HL-60 (cell line): ENCODE measurements around the gene TMC1.

Experiments used
- DNase-seq, 2 experiments: peaks; one replicate each; pipeline ENCODE4 v3.0.0-alpha.2; 2010 to 2020; ENCODE audit warnings: low read depth in 1 of 2, low spot score in 1 of 2
- H3K27ac ChIP-seq: fragments of 250-450 bp; sonication (Bioruptor Pico); replicated peaks from 2 replicates; pipeline ENCODE4 v1.5.1; 2020; ENCODE audit warnings: mild to moderate bottlenecking, moderate library complexity
- H3K27me3 ChIP-seq: fragments of 250-450 bp; sonication (Bioruptor Pico); 2 replicates; pipeline ENCODE4 v1.5.1; 2021; ENCODE audit warnings: mild to moderate bottlenecking, moderate library complexity; ENCODE audit not compliant: insufficient read depth, poor library complexity, severe bottlenecking
- H3K4me3 ChIP-seq: replicated peaks from 2 replicates; pipeline ENCODE4 v1.5.1; 2011; ENCODE audit warnings: mild to moderate bottlenecking, control low read depth, low read length; ENCODE audit not compliant: insufficient read depth
- CTCF ChIP-seq: IDR thresholded peaks from one replicate; pipeline ENCODE4 v1.5.1; 2011; ENCODE audit warnings: low read length, control low read depth, inconsistent platforms; ENCODE audit not compliant: insufficient read depth
- GABPA ChIP-seq: IDR thresholded peaks from 2 replicates; pipeline ENCODE4 v1.6.1; 2012; ENCODE audit warnings: low read depth
- POLR2AphosphoS5 ChIP-seq: IDR thresholded peaks from 2 replicates; pipeline ENCODE4 v1.6.1; 2012; ENCODE audit warnings: low read depth
- REST ChIP-seq: IDR thresholded peaks from 2 replicates; pipeline ENCODE4 v1.6.1; 2012; ENCODE audit warnings: low read depth; ENCODE audit not compliant: insufficient replicate concordance
- SPI1 ChIP-seq: IDR thresholded peaks from 2 replicates; pipeline ENCODE4 v1.6.1; 2012; ENCODE audit warnings: low read depth, mild to moderate bottlenecking, borderline replicate concordance

Gene TMC1

GRCh38 chr9:72665421-72665820, 144.0 kb downstream of the TMC1 start:
- no peaks in the 10 kb centered on the region for H3K27me3 ChIP-seq
- no peak for TF ChIP-seq GABPA
- no peak for TF ChIP-seq POLR2AphosphoS5
- TF ChIP-seq REST = no peak
- TF ChIP-seq CTCF = no peak
- no peak for TF ChIP-seq SPI1
- no peak overlapping the region for H3K4me3 ChIP-seq
- no peak for DNase-seq
- H3K27ac ChIP-seq = no peak overlapping the region

- Histone ChIP-seq H3K4me3 (no peak overlapping the region), H3K27ac (no peak overlapping the region), H3K27me3 (no peaks in the 10 kb centered on the region)
- DNase-seq = no peak
- TF ChIP-seq SPI1 (no peak), GABPA (no peak), REST (no peak), CTCF (no peak)
Measured at GRCh38 chr9:72667181-72667580, 145.8 kb downstream of the TMC1 start.

GRCh38 chr9:72674961-72675360, 153.6 kb downstream of the TMC1 start:
- H3K27ac ChIP-seq = no peak overlapping the region
- no peak overlapping the region for H3K4me3 ChIP-seq
- no peak for TF ChIP-seq GABPA
- TF ChIP-seq POLR2AphosphoS5 = no peak
- TF ChIP-seq SPI1 = no peak
- H3K27me3 ChIP-seq = no peaks in the 10 kb centered on the region
- no peak for DNase-seq

GRCh38 chr9:72675586-72675985, 154.2 kb downstream of the TMC1 start:
- TF ChIP-seq GABPA = no peak
- no peak for TF ChIP-seq REST
- no peak for TF ChIP-seq CTCF
- H3K4me3 ChIP-seq = no peak overlapping the region
- H3K27ac ChIP-seq = no peak overlapping the region
- no peaks in the 10 kb centered on the region for H3K27me3 ChIP-seq
- no peak for DNase-seq
